ENCODE results near the gene ZNF385D.

- TF ChIP-seq CTCF (IDR thresholded peaks at IDR 0.05) = no peak
- no peak for TF ChIP-seq EZH2phosphoT487 (IDR thresholded peaks at IDR 0.05; ENCODE audit: borderline replicate concordance, low read depth)
- no peak for TF ChIP-seq POLR2AphosphoS5 (IDR thresholded peaks at IDR 0.05; ENCODE audit: low read depth, low read length)
- no peak for TF ChIP-seq YY1 (IDR thresholded peaks at IDR 0.05; ENCODE audit: low read depth)
- TF ChIP-seq NFIC (IDR thresholded peaks at IDR 0.05; ENCODE audit: borderline replicate concordance) = no peak
- TF ChIP-seq IRF3 (IDR thresholded peaks at IDR 0.05; ENCODE audit: low read depth, low read length) = no peak
- TF ChIP-seq SIN3A (IDR thresholded peaks at IDR 0.05; ENCODE audit: borderline replicate concordance, low read depth, low read length) = no peak
These were observed 129.8 kb downstream of the ZNF385D start for GRCh38 chr3:21621181-21621651.

Measured in SK-N-SH (cell line).